ENCODE results near the gene ASB18.

Gene ASB18

GRCh38 chr2:236215761-236216333 is 48.4 kb downstream of the ASB18 start:
- TF ChIP-seq FOXP2 (optimal IDR thresholded peaks at IDR 0.05; ENCODE audit: borderline replicate concordance, extremely low read depth, extremely low read length, insufficient read depth) (no peak), TAF1 (IDR thresholded peaks at IDR 0.05; ENCODE audit: borderline replicate concordance, insufficient read depth, low read length) (no peak), REST (IDR thresholded peaks at IDR 0.05; ENCODE audit: insufficient read depth in 1 of 2, low read depth in 2 of 2, low read length in 2 of 2) (no peak), SIN3A (IDR thresholded peaks at IDR 0.05; ENCODE audit: borderline replicate concordance, insufficient read depth, low read length) (no peak), POLR2AphosphoS5 (IDR thresholded peaks at IDR 0.05; ENCODE audit: low read depth, low read length) (no peak)

GRCh38 chr2:236215196-236215595 is 49.0 kb downstream of the ASB18 start:
- TF ChIP-seq TAF1 (IDR thresholded peaks at IDR 0.05; ENCODE audit: borderline replicate concordance, insufficient read depth, low read length) (no peak), POLR2AphosphoS5 (IDR thresholded peaks at IDR 0.05; ENCODE audit: low read depth, low read length) (no peak), FOXP2 (optimal IDR thresholded peaks at IDR 0.05; ENCODE audit: borderline replicate concordance, extremely low read depth, extremely low read length, insufficient read depth) (no peak), REST (IDR thresholded peaks at IDR 0.05; ENCODE audit: insufficient read depth in 1 of 2, low read depth in 2 of 2, low read length in 2 of 2) (no peak), SIN3A (IDR thresholded peaks at IDR 0.05; ENCODE audit: borderline replicate concordance, insufficient read depth, low read length) (no peak)

- TF ChIP-seq SIN3A (IDR thresholded peaks at IDR 0.05; ENCODE audit: borderline replicate concordance, insufficient read depth, low read length) (no peak), FOXP2 (optimal IDR thresholded peaks at IDR 0.05; ENCODE audit: borderline replicate concordance, extremely low read depth, extremely low read length, insufficient read depth) (no peak), POLR2AphosphoS5 (IDR thresholded peaks at IDR 0.05; ENCODE audit: low read depth, low read length) (no peak), TAF1 (IDR thresholded peaks at IDR 0.05; ENCODE audit: borderline replicate concordance, insufficient read depth, low read length) (no peak), REST (IDR thresholded peaks at IDR 0.05; ENCODE audit: insufficient read depth in 1 of 2, low read depth in 2 of 2, low read length in 2 of 2) (no peak)
These were observed 49.7 kb downstream of the ASB18 start for GRCh38 chr2:236214376-236214995.

GRCh38 chr2:236211296-236211695 is 52.9 kb downstream of the ASB18 start:
- no peak for TF ChIP-seq REST (IDR thresholded peaks at IDR 0.05; ENCODE audit: insufficient read depth in 1 of 2, low read depth in 2 of 2, low read length in 2 of 2)
- TF ChIP-seq TAF1 (IDR thresholded peaks at IDR 0.05; ENCODE audit: borderline replicate concordance, insufficient read depth, low read length), result no peak

- no peak for TF ChIP-seq POLR2AphosphoS5 (IDR thresholded peaks at IDR 0.05; ENCODE audit: low read depth, low read length)
- TF ChIP-seq TAF1 (IDR thresholded peaks at IDR 0.05; ENCODE audit: borderline replicate concordance, insufficient read depth, low read length), result no peak
- TF ChIP-seq SIN3A (IDR thresholded peaks at IDR 0.05; ENCODE audit: borderline replicate concordance, insufficient read depth, low read length), result no peak
- no peak for TF ChIP-seq REST (IDR thresholded peaks at IDR 0.05; ENCODE audit: insufficient read depth in 1 of 2, low read depth in 2 of 2, low read length in 2 of 2)
- TF ChIP-seq FOXP2 (optimal IDR thresholded peaks at IDR 0.05; ENCODE audit: borderline replicate concordance, extremely low read depth, extremely low read length, insufficient read depth), result no peak
These were observed 53.7 kb downstream of the ASB18 start for GRCh38 chr2:236210536-236210935.
